Small intestine (tissue), 7 donors: ENCODE data around the gene GADD45GIP1. TPM values are rescaled to one million over a fixed set of nuclear protein-coding genes. Genes with fewer than 3 reads are reported as not detected.

Experiments
- DNase-seq, 2 donors: peaks; one replicate each; pipeline versions ENCODE4 v3.0.0 to v3.0.0-alpha.2; 2013
- FAIRE-seq: peaks from 2 replicates; lab custom pipeline; 2012; peaks lifted over from hg19 to GRCh38; lab: Jason Lieb, UNC
- H3K27ac ChIP-seq, 3 donors: one replicate each; pipeline ENCODE4 v1.5.1; 2013; ENCODE audit warnings: low read length in 2 of 3, mild to moderate bottlenecking in 2 of 3, control low read depth in 1 of 3, inconsistent platforms in 1 of 3, low read depth in 1 of 3, moderate library complexity in 1 of 3
- H3K27me3 ChIP-seq, 3 donors: one replicate each; pipeline ENCODE4 v1.6.1; 2013; ENCODE audit warnings: low read length in 3 of 3, inconsistent platforms in 1 of 3; ENCODE audit not compliant: control insufficient read depth in 3 of 3, insufficient read depth in 3 of 3
- H3K36me3 ChIP-seq, 3 donors: one replicate each; pipeline ENCODE4 v1.6.1; 2013; ENCODE audit warnings: low read length in 3 of 3, inconsistent platforms in 1 of 3, low read depth in 1 of 3, mild to moderate bottlenecking in 1 of 3, moderate library complexity in 1 of 3; ENCODE audit not compliant: control insufficient read depth in 3 of 3, insufficient read depth in 2 of 3
- H3K4me1 ChIP-seq, 3 donors: one replicate each; pipeline ENCODE4 v1.6.1; 2013; ENCODE audit warnings: low read length in 2 of 3, inconsistent platforms in 1 of 3, low read depth in 1 of 3, mild to moderate bottlenecking in 1 of 3, moderate library complexity in 1 of 3; ENCODE audit not compliant: control insufficient read depth in 3 of 3, insufficient read depth in 2 of 3
- H3K4me3 ChIP-seq, 3 donors: one replicate each; pipeline ENCODE4 v1.5.1; 2013; ENCODE audit warnings: low read length in 3 of 3, control low read depth in 1 of 3, inconsistent platforms in 1 of 3, low read depth in 1 of 3, mild to moderate bottlenecking in 1 of 3, moderate library complexity in 1 of 3
- H3K9me3 ChIP-seq, 2 donors: one replicate each; pipeline ENCODE4 v1.6.1; 2013; ENCODE audit warnings: low read depth in 1 of 2, low read length in 1 of 2; ENCODE audit not compliant: control insufficient read depth in 2 of 2, insufficient read depth in 1 of 2
- WGBS, 3 donors: extraction: QIAGEN DNeasy Blood & Tissue Kit; methylation state at CpG; one replicate each; pipeline ENCODE4 v1.1.7; 2013; 5-methylcytosine and 5-hydroxymethylcytosine counted together
- polyA plus RNA-seq, 4 donors: library from polyadenylated mRNA; stranded (reverse) in 3 of 4; unstranded in 1 of 4; fragments of 200-250 nt in 3 of 4; fragments of 120-200 nt in 1 of 4; gene quantifications; one replicate each; pipeline versions ENCODE4 v1.2.1 to v1.2.3, GENCODE V29; 2013
- donor health status: healthy with polysubstance abuse.
- donor health status: control.
- donor health status: control.
- donor health status: Bipolar disorder and iron deficiency.
- donor health status: healthy.

GADD45GIP1 gene
- polyA plus RNA-seq, 4 donors = 27.0 to 42.2 (median 36.1) TPM

GRCh38 chr19:12946731-12947496 lies 10.1 kb downstream of the GADD45GIP1 start:
- Histone ChIP-seq H3K27ac (peak overlapping the region in 2 of 3 donors; percentile 94 to 95), H3K9me3 (no peaks in the 10 kb centered on the region), H3K36me3 (peaks cover 15 to 84% (median 26%) of the 10 kb centered on the region in 3 donors), H3K4me1 (peaks cover 0 to 15% (median 2%) of the 10 kb centered on the region in 3 donors), H3K27me3 (no peaks in the 10 kb centered on the region), H3K4me3 (peak overlapping the region in 2 of 3 donors; percentile 85 to 86)
- WGBS, 3 donors = 50 to 59% (median 56%) methylated on average over 14 of the region's 14 CpGs
- no peak for DNase-seq
- FAIRE-seq = no peak

- no peaks in the 10 kb centered on the region for H3K27me3 ChIP-seq
- H3K4me1 ChIP-seq = peaks cover 0 to 17% (median 2%) of the 10 kb centered on the region in 3 donors
- 0 to 1% (median 1%) methylated on average over 35 to 40 of the region's 40 CpGs for WGBS, 3 donors
- peak overlapping the region; percentile 85 to 95 (median 94) for H3K27ac ChIP-seq
- FAIRE-seq (no peak), DNase-seq (peak; percentile 67 to 87)
- H3K36me3 ChIP-seq = peaks cover 15 to 84% (median 26%) of the 10 kb centered on the region in 3 donors
- H3K4me3 ChIP-seq = peak overlapping the region; percentile 78 to 86 (median 85)
- no peaks in the 10 kb centered on the region for H3K9me3 ChIP-seq
Observed at GRCh38 chr19:12946092-12946721, 10.8 kb downstream of the GADD45GIP1 start.

GRCh38 chr19:12945479-12946091 lies 11.4 kb downstream of the GADD45GIP1 start, which contains the start of gene RAD23A:
Gene RAD23A (plus strand): TSS chr19:12945862. CDS start chr19:12945949, 87 bp downstream.
- 0 to 1% (median 0%) methylated on average over 41 to 62 of the region's 62 CpGs for WGBS, 3 donors
- no peak for FAIRE-seq
- peaks cover 0 to 23% (median 2%) of the 10 kb centered on the region in 3 donors for H3K4me1 ChIP-seq

GRCh38 chr19:12944104-12944674 lies 12.8 kb downstream of the GADD45GIP1 start:
- Histone ChIP-seq H3K27me3 (no peaks in the 10 kb centered on the region), H3K27ac (peak overlapping the region in 1 of 3 donors; percentile 95), H3K36me3 (peaks cover 23 to 84% (median 23%) of the 10 kb centered on the region in 3 donors), H3K9me3 (no peaks in the 10 kb centered on the region), H3K4me3 (no peak overlapping the region), H3K4me1 (peaks cover 2 to 32% (median 7%) of the 10 kb centered on the region in 3 donors)
- WGBS, 3 donors = 38 to 58% (median 53%) methylated on average over 2 of the region's 2 CpGs
- DNase-seq = no peak
- FAIRE-seq = no peak

More at GRCh38 chr19:12945479-12946091, 11.4 kb downstream of the GADD45GIP1 start, which contains the start of gene RAD23A:
- no peaks in the 10 kb centered on the region for H3K9me3 ChIP-seq
- H3K36me3 ChIP-seq = peaks cover 21 to 84% (median 29%) of the 10 kb centered on the region in 3 donors
- DNase-seq = peak; percentile 98 to 100
- peak within 1 kb of the TSS; percentile 85 to 95 (median 94) for H3K27ac ChIP-seq
- H3K4me3 ChIP-seq = peak within 1 kb of the TSS; percentile 78 to 86 (median 85)
- no peaks in the 10 kb centered on the region for H3K27me3 ChIP-seq

- no peak for FAIRE-seq
- peaks cover 17 to 83% (median 20%) of the 10 kb centered on the region in 3 donors for H3K36me3 ChIP-seq
Observed at GRCh38 chr19:12943437-12944044, 13.5 kb downstream of the GADD45GIP1 start.

GRCh38 chr19:12940897-12941296 lies 16.1 kb downstream of the GADD45GIP1 start:
- FAIRE-seq = no peak
- WGBS, 3 donors = 75 to 83% (median 75%) methylated on average over 2 of the region's 2 CpGs
- Histone ChIP-seq H3K4me3 (peak overlapping the region in 1 of 3 donors; percentile 95), H3K36me3 (peaks cover 15 to 66% (median 18%) of the 10 kb centered on the region in 3 donors), H3K27ac (peak overlapping the region in 1 of 3 donors; percentile 44), H3K4me1 (peaks cover 2 to 30% (median 7%) of the 10 kb centered on the region in 3 donors), H3K9me3 (no peaks in the 10 kb centered on the region), H3K27me3 (no peaks in the 10 kb centered on the region)
- DNase-seq = no peak

More at GRCh38 chr19:12943437-12944044, 13.5 kb downstream of the GADD45GIP1 start:
- no peak overlapping the region for H3K4me3 ChIP-seq
- no peak for DNase-seq
- H3K4me1 ChIP-seq = peaks cover 2 to 32% (median 7%) of the 10 kb centered on the region in 3 donors
- peak overlapping the region in 1 of 3 donors; percentile 0 for H3K27ac ChIP-seq
- H3K9me3 ChIP-seq = no peaks in the 10 kb centered on the region
- WGBS, 3 donors = 58 to 77% (median 73%) methylated on average over 13 to 18 of the region's 18 CpGs
- H3K27me3 ChIP-seq = no peaks in the 10 kb centered on the region

- H3K4me3 ChIP-seq = peak overlapping the region; percentile 79 to 95 (median 87)
- no peaks in the 10 kb centered on the region for H3K9me3 ChIP-seq
- no peaks in the 10 kb centered on the region for H3K27me3 ChIP-seq
- peaks cover 2 to 30% (median 7%) of the 10 kb centered on the region in 3 donors for H3K4me1 ChIP-seq
- DNase-seq = no peak
- peaks cover 15 to 62% (median 18%) of the 10 kb centered on the region in 3 donors for H3K36me3 ChIP-seq
- H3K27ac ChIP-seq = peak overlapping the region in 2 of 3 donors; percentile 37 to 44
- no peak for FAIRE-seq
- WGBS, 3 donors = 22 to 42% (median 24%) methylated on average over 10 of the region's 10 CpGs
Observed at GRCh38 chr19:12939975-12940423, 17.0 kb downstream of the GADD45GIP1 start.
